ENCODE measurements around the gene SHB.

Gene SHB

GRCh38 chr9:38025166-38025565 is 43.9 kb downstream of the SHB start:
- intact Hi-C loops (cut with DNase I; ENCODE audit: low total_unique reads), result no loop called here
- DNase-seq, result no peak
- TF ChIP-seq CTCF (IDR thresholded peaks at IDR 0.05), result no peak
- H3K4me3 ChIP-seq, result no peak overlapping the region
- H3K4me1 ChIP-seq, result peaks cover 10 to 77% (median 64%) of the 10 kb centered on the region in 4 donors
- H3K9me3 ChIP-seq, result no peaks in the 10 kb centered on the region
- no peaks in the 10 kb centered on the region for H3K36me3 ChIP-seq
- H3K27me3 ChIP-seq, result no peaks in the 10 kb centered on the region
- H3K27ac ChIP-seq, result peak overlapping the region; percentile 68 to 83

GRCh38 chr9:38024036-38024681 is 44.9 kb downstream of the SHB start:
- Histone ChIP-seq H3K4me1 (peaks cover 10 to 87% (median 74%) of the 10 kb centered on the region in 4 donors), H3K4me3 (no peak overlapping the region), H3K36me3 (no peaks in the 10 kb centered on the region), H3K27me3 (no peaks in the 10 kb centered on the region), H3K9me3 (no peaks in the 10 kb centered on the region), H3K27ac (peak overlapping the region; percentile 68 to 83)
- intact Hi-C loops (cut with DNase I; ENCODE audit: low total_unique reads), result no loop called here
- DNase-seq, result peak in 1 of 2 donors; percentile 76
- TF ChIP-seq CTCF (IDR thresholded peaks at IDR 0.05), result no peak

GRCh38 chr9:38023661-38024035 is 45.4 kb downstream of the SHB start:
- intact Hi-C loops (cut with DNase I; ENCODE audit: low total_unique reads), result loop anchor here (2.0 kb wide), 1 partner anchor 41 kb away; no protein-coding TSS in a partner anchor
- Histone ChIP-seq H3K27ac (peak overlapping the region; percentile 68 to 83), H3K4me1 (peaks cover 10 to 89% (median 80%) of the 10 kb centered on the region in 4 donors), H3K9me3 (no peaks in the 10 kb centered on the region), H3K4me3 (no peak overlapping the region), H3K36me3 (no peaks in the 10 kb centered on the region), H3K27me3 (no peaks in the 10 kb centered on the region)
- TF ChIP-seq CTCF (IDR thresholded peaks at IDR 0.05), result no peak
- DNase-seq, result no peak

- H3K9me3 ChIP-seq, result no peaks in the 10 kb centered on the region
- DNase-seq, result no peak
- H3K4me1 ChIP-seq, result peaks cover 10 to 90% (median 83%) of the 10 kb centered on the region in 4 donors
- H3K27ac ChIP-seq, result peak overlapping the region in 1 of 2 donors; percentile 83
- intact Hi-C loops (cut with DNase I; ENCODE audit: low total_unique reads), result loop anchor here (2.0 kb wide), 1 partner anchor 42 kb away; no protein-coding TSS in a partner anchor
- H3K4me3 ChIP-seq, result no peak overlapping the region
- no peaks in the 10 kb centered on the region for H3K27me3 ChIP-seq
- no peaks in the 10 kb centered on the region for H3K36me3 ChIP-seq
- TF ChIP-seq CTCF (IDR thresholded peaks at IDR 0.05), result no peak
These were observed 46.0 kb downstream of the SHB start for GRCh38 chr9:38022995-38023394.

- Histone ChIP-seq H3K9me3 (no peaks in the 10 kb centered on the region), H3K36me3 (no peaks in the 10 kb centered on the region), H3K4me1 (peaks cover 9 to 90% (median 84%) of the 10 kb centered on the region in 4 donors), H3K27me3 (no peaks in the 10 kb centered on the region), H3K27ac (peak overlapping the region in 1 of 2 donors; percentile 83), H3K4me3 (no peak overlapping the region)
- TF ChIP-seq CTCF (IDR thresholded peaks at IDR 0.05), result no peak
- intact Hi-C loops (cut with DNase I; ENCODE audit: low total_unique reads), result loop anchor here (2.0 kb wide), 1 partner anchor 42 kb away; no protein-coding TSS in a partner anchor
- no peak for DNase-seq
These were observed 46.7 kb downstream of the SHB start for GRCh38 chr9:38022203-38022895.
